HFF-Myc (cell line): ENCODE data around the gene PCGF1.

ENCODE experiments used
- DNase-seq: peaks from one replicate; pipeline ENCODE4 v3.0.0-alpha.2; 2011; ENCODE audit warnings: low read depth; ENCODE audit errors: extremely low read depth
- H3K4me3 ChIP-seq: replicated peaks from 2 replicates; pipeline ENCODE4 v1.5.1; 2011; ENCODE audit warnings: low read depth, mild to moderate bottlenecking, control low read depth, low read length
- CTCF ChIP-seq: IDR thresholded peaks from 2 replicates; pipeline ENCODE4 v1.5.1; 2012; ENCODE audit warnings: mild to moderate bottlenecking, low read depth, low read length, control low read depth; ENCODE audit errors: missing control alignments

PCGF1 gene

GRCh38 chr2:74525717-74526648, 18.5 kb upstream of the PCGF1 start, which contains the start of gene DQX1:
Gene DQX1 (minus strand): TSS chr2:74526231. CDS start chr2:74525729, 502 bp downstream.
- no peak within 1 kb of the TSS for H3K4me3 ChIP-seq
- no peak for TF ChIP-seq CTCF
- DNase-seq: no peak

GRCh38 chr2:74524955-74525716, 17.6 kb upstream of the PCGF1 start:
- TF ChIP-seq CTCF: no peak
- no peak overlapping the region for H3K4me3 ChIP-seq
- no peak for DNase-seq

GRCh38 chr2:74524005-74524404, 16.5 kb upstream of the PCGF1 start:
- TF ChIP-seq CTCF: no peak
- no peak overlapping the region for H3K4me3 ChIP-seq
- no peak for DNase-seq

GRCh38 chr2:74522516-74522915, 15.0 kb upstream of the PCGF1 start:
- TF ChIP-seq CTCF: no peak
- H3K4me3 ChIP-seq: no peak overlapping the region
- no peak for DNase-seq

GRCh38 chr2:74516650-74517049, 9.2 kb upstream of the PCGF1 start:
- TF ChIP-seq CTCF: no peak
- H3K4me3 ChIP-seq: no peak overlapping the region
- DNase-seq: no peak

- DNase-seq: no peak
- TF ChIP-seq CTCF: no peak
- H3K4me3 ChIP-seq: no peak overlapping the region
Observed at GRCh38 chr2:74515981-74516633, 8.6 kb upstream of the PCGF1 start.
